HepG2 (cell line): ENCODE measurements around the gene PIGL. TPM values are rescaled to one million over a fixed set of nuclear protein-coding genes. Genes with fewer than 3 reads are reported as not detected.

Source experiments
- ATAC-seq: fragments of 200-7000 bp; cut with Tn5 transposase; 3 replicates; pipeline ENCODE4 v1.9.1; 2020; ENCODE audit warnings: mild to moderate bottlenecking, moderate library complexity
- BruUV-seq: library from RNA; stranded (reverse); fragments of 400-500 nt; replicated peaks from 2 replicates; lab custom pipeline; 2021; lab: Mats Ljungman, UMichigan
- CTCF ChIA-PET: fragments of 300-600 bp; formaldehyde crosslinking; extraction: SDS; loops from one replicate; lab custom pipeline; 2021; ENCODE audit warnings: low total read pairs, inconsistent platforms, low intra/inter-chr PET ratio; lab: Yijun Ruan, JAX
- POLR2A ChIA-PET: fragments of 350-600 bp; sonication (Branson Sonifier 250); formaldehyde crosslinking; loops from one replicate; lab custom pipeline; 2020; ENCODE audit warnings: antibody characterized with exemption, inconsistent platforms; lab: Yijun Ruan, JAX
- DNase-seq: peaks from one replicate; pipeline ENCODE4 v3.0.0-alpha.2; 2015; ENCODE audit warnings: low spot score
- FAIRE-seq: peaks from 3 replicates; lab custom pipeline; 2011; peaks lifted over from hg19 to GRCh38; lab: Jason Lieb, UNC
- H2AFZ ChIP-seq: one replicate; pipeline ENCODE4 v1.6.1; 2011; ENCODE audit warnings: low read length, inconsistent platforms
- H3K27ac ChIP-seq: fragments of 300-600 bp; 3 replicates; pipeline ENCODE4 v1.8.0; 2011; ENCODE audit warnings: mixed run types, mild to moderate bottlenecking, mixed read lengths, low read length, inconsistent platforms; ENCODE audit not compliant: insufficient read depth; ENCODE audit errors: extremely low read length
- H3K27me3 ChIP-seq, 2 experiments: fragments of 200-600 bp in 1 of 2; 2 replicates in 1 of 2; 3 replicates in 1 of 2; pipeline versions ENCODE4 v1.6.0 to v1.8.0; 2011; ENCODE audit warnings: low read length in 2 of 2, mild to moderate bottlenecking in 2 of 2, moderate library complexity in 2 of 2, inconsistent platforms in 1 of 2; ENCODE audit not compliant: insufficient read depth in 2 of 2, control insufficient read depth in 1 of 2
- H3K36me3 ChIP-seq, 2 experiments: fragments of 200-600 bp in 1 of 2; replicated peaks in 1 of 2; 2 replicates in 1 of 2; 3 replicates in 1 of 2; pipeline versions ENCODE4 v1.5.1 to v1.8.0; 2011; ENCODE audit warnings: low read length in 2 of 2, inconsistent platforms in 1 of 2; ENCODE audit not compliant: insufficient read depth in 2 of 2, control insufficient read depth in 1 of 2
- H3K4me1 ChIP-seq: 2 replicates; pipeline ENCODE4 v1.5.1; 2012; ENCODE audit warnings: low read length, inconsistent platforms; ENCODE audit not compliant: insufficient read depth
- H3K4me2 ChIP-seq: 2 replicates; pipeline ENCODE4 v1.6.0; 2011; ENCODE audit warnings: low read depth, low read length, inconsistent platforms
- H3K4me3 ChIP-seq, 3 experiments: fragments of 200-600 bp in 1 of 3; sonication (generic), shearing (Covaris generic) in 1 of 3; replicated peaks in 1 of 3; 2 replicates each; pipeline ENCODE4 v1.5.1; 2011 to 2016; ENCODE audit warnings: low read length in 3 of 3, inconsistent platforms in 2 of 3, low read depth in 2 of 3, mild to moderate bottlenecking in 2 of 3, control low read depth in 1 of 3, mixed read lengths in 1 of 3; ENCODE audit not compliant: insufficient read depth in 1 of 3
- H3K79me2 ChIP-seq: one replicate; pipeline ENCODE4 v1.6.1; 2011; ENCODE audit warnings: low read length, inconsistent platforms; ENCODE audit not compliant: insufficient read depth
- H3K9ac ChIP-seq: 2 replicates; pipeline ENCODE4 v1.6.0; 2011; ENCODE audit warnings: mild to moderate bottlenecking, low read depth, low read length, inconsistent platforms; ENCODE audit not compliant: insufficient read depth
- H3K9me3 ChIP-seq: 2 replicates; pipeline ENCODE4 v1.5.1; 2012; ENCODE audit warnings: mild to moderate bottlenecking, low read length
- H4K20me1 ChIP-seq: 2 replicates; pipeline ENCODE4 v1.6.0; 2011; ENCODE audit warnings: inconsistent platforms, mild to moderate bottlenecking, low read length, moderate library complexity; ENCODE audit not compliant: insufficient read depth
- CREBL2 ChIP-seq: sonication (generic); formaldehyde crosslinking; IDR thresholded peaks from 2 replicates; pipeline ENCODE4 v1.8.1; 2023; ENCODE audit warnings: missing genetic modification reagents, mild to moderate bottlenecking, borderline replicate concordance
- NR2C2 ChIP-seq: sonication (generic); formaldehyde crosslinking; IDR thresholded peaks from 2 replicates; pipeline ENCODE4 v1.4.0; 2020; ENCODE audit warnings: missing genetic modification reagents, mild to moderate bottlenecking, moderate library complexity, borderline replicate concordance
- REXO4 ChIP-seq: sonication (generic); formaldehyde crosslinking; IDR thresholded peaks from 2 replicates; pipeline ENCODE4 v1.8.0; 2022; ENCODE audit warnings: missing genetic modification reagents, mild to moderate bottlenecking, borderline replicate concordance
- THAP7 ChIP-seq: sonication (generic); formaldehyde crosslinking; IDR thresholded peaks from 2 replicates; pipeline ENCODE4 v1.8.1; 2023; ENCODE audit warnings: mild to moderate bottlenecking, missing genetic modification reagents
- TOE1 ChIP-seq: sonication (generic); formaldehyde crosslinking; IDR thresholded peaks from 2 replicates; pipeline ENCODE4 v1.4.0; 2020; ENCODE audit warnings: mild to moderate bottlenecking, missing genetic modification reagents
- TRIM24 ChIP-seq: sonication (generic); formaldehyde crosslinking; IDR thresholded peaks from 2 replicates; pipeline ENCODE4 v1.8.0; 2022; ENCODE audit warnings: mild to moderate bottlenecking, missing genetic modification reagents
- ZBTB10 ChIP-seq: sonication (generic); formaldehyde crosslinking; IDR thresholded peaks from 2 replicates; pipeline ENCODE4 v1.4.0; 2020; ENCODE audit warnings: missing genetic modification reagents, borderline replicate concordance
- ZBTB26 ChIP-seq: IDR thresholded peaks from 2 replicates; pipeline ENCODE4 v1.6.1; 2016; ENCODE audit warnings: missing compliant biosample characterization, missing genetic modification reagents, borderline replicate concordance
- ZBTB34 ChIP-seq: sonication (generic); formaldehyde crosslinking; IDR thresholded peaks from 2 replicates; pipeline ENCODE4 v1.8.0; 2022; ENCODE audit warnings: mild to moderate bottlenecking, missing genetic modification reagents
- ZFX ChIP-seq: sonication (generic); formaldehyde crosslinking; IDR thresholded peaks from 2 replicates; pipeline ENCODE4 v1.4.0; 2020; ENCODE audit warnings: mild to moderate bottlenecking, low read depth, missing genetic modification reagents, moderate library complexity
- ZNF562 ChIP-seq: sonication (generic); formaldehyde crosslinking; IDR thresholded peaks from 2 replicates; pipeline ENCODE4 v1.8.0; 2022; ENCODE audit warnings: missing genetic modification reagents, borderline replicate concordance
- ZNF724P ChIP-seq: sonication (generic); formaldehyde crosslinking; IDR thresholded peaks from 2 replicates; pipeline ENCODE4 v1.8.0; 2022; ENCODE audit warnings: missing genetic modification reagents, borderline replicate concordance
- ZNF740 ChIP-seq: sonication (generic); formaldehyde crosslinking; IDR thresholded peaks from 2 replicates; pipeline ENCODE4 v1.4.0; 2020; ENCODE audit warnings: missing genetic modification reagents
- in situ Hi-C: cut with HindIII; loops from 2 replicates; pipeline ENCODE4 v1.10.0; 2017; ENCODE audit warnings: low pct_unique_long_range_greater_than_20kb; ENCODE audit not compliant: extremely low pct_ligation_motif_present
- intact Hi-C: fragments of 100-400 bp; cut with micrococcal nuclease; formaldehyde crosslinking; loops from one replicate; pipeline ENCODE4 v1.10.0; 2022; ENCODE audit not compliant: unreplicated experiment
- polyA plus RNA-seq, 8 experiments: library from polyadenylated mRNA; depleted of rRNA in 3 of 8; stranded (reverse) in 7 of 8; unstranded in 1 of 8; fragments of >200 nt; fragmentation: Illumina TruSeq in 4 of 8; extraction: Trizol in 4 of 8; gene quantifications; 2 replicates each; pipeline versions ENCODE4 v1.2.1 to v1.2.3, GENCODE V29; 2011 to 2016; ENCODE audit warnings: low read depth in 4 of 8, missing spikeins in 1 of 8, mixed read lengths in 1 of 8; ENCODE audit not compliant: insufficient read depth in 1 of 8
- total RNA-seq, 5 experiments: library from RNA; depleted of rRNA; stranded (reverse); fragments of >200 nt; fragmentation: Illumina TruSeq; extraction: Trizol; gene quantifications; 2 replicates each; pipeline ENCODE4 v1.2.3, GENCODE V29; 2016; ENCODE audit warnings: low read depth in 1 of 5

The PIGL gene
- total and polyA plus RNA-seq, 2 of the 13 experiments (the other 11 are each of a cell fraction or from before 2014, with no cell fraction given), result 28.5 to 63.8 TPM

GRCh38 chr17:16281351-16281750 is 64.3 kb downstream of the PIGL start (continued):
- TF ChIP-seq ZBTB10 (CRISPR knock-in tag), result no peak
- no peak for TF ChIP-seq ZNF740 (CRISPR knock-in tag)
- no peak for TF ChIP-seq TRIM24 (CRISPR knock-in tag)
- TF ChIP-seq ZNF562 (CRISPR knock-in tag), result no peak

- BruUV-seq, result no TSS peak
- POLR2A ChIA-PET, result interaction anchor here (1.1 to 1.3 kb wide), 2 partner anchors 15 to 70 kb away, joined by 3 to 4 read pairs; no protein-coding TSS in a partner anchor
- CTCF ChIA-PET, result no interaction called here
- Histone ChIP-seq H3K27ac (no peak overlapping the region), H3K4me1 (peaks cover 43% of the 10 kb centered on the region), H3K36me3 (peaks cover 3 to 4% of the 10 kb centered on the region in 2 experiments; a peak in 3 of 5 replicates), H3K4me3 (no peak overlapping the region), H3K9ac (no peak overlapping the region), H3K9me3 (no peaks in the 10 kb centered on the region), H3K79me2 (no peaks in the 10 kb centered on the region), H2AFZ (no peak overlapping the region), H3K27me3 (no peaks in the 10 kb centered on the region; a peak in 1 of 5 replicates), H4K20me1 (no peaks in the 10 kb centered on the region), H3K4me2 (no peak overlapping the region)
- in situ Hi-C loops, result no loop called here
- FAIRE-seq (no peak), ATAC-seq (no peak), DNase-seq (no peak)
- intact Hi-C loops, result no loop called here
- TF ChIP-seq NR2C2 (CRISPR knock-in tag) (no peak), CREBL2 (CRISPR knock-in tag) (no peak), ZNF724P (no peak), REXO4 (CRISPR knock-in tag) (no peak), ZFX (CRISPR knock-in tag) (no peak), THAP7 (no peak), ZBTB26 (CRISPR knock-in tag) (no peak), ZBTB34 (CRISPR knock-in tag) (no peak), TOE1 (CRISPR knock-in tag) (no peak)
These were observed 65.5 kb downstream of the PIGL start for GRCh38 chr17:16282522-16282921.
